Stimulated activated naive CD8-positive, alpha-beta T cell treated with anti-CD3 and anti-CD28 coated beads, Interleukin-15, amount 100 ng/mL, for 72 hours (primary cell): ENCODE data around the gene SIPA1L3.
"Not testable (repeated sequence)": the region's sequence is repeated elsewhere in the genome, so short reads cannot be mapped to it uniquely, and the experiment has no call there.

ENCODE experiments used
- ATAC-seq: fragments of 150-1000 bp; cut with Tn5 transposase; 2 replicates; pipeline ENCODE4 v1.10.0; 2021; ENCODE audit warnings: mild to moderate bottlenecking, moderate library complexity
- DNase-seq, 2 donors: peaks; one replicate each; pipeline ENCODE4 v3.0.0; 2021 to 2022
- H3K27ac Mint-ChIP-seq, 2 donors: one replicate each; pipeline ENCODE4 v1.8.0; 2022; ENCODE audit warnings: mild to moderate bottlenecking in 2 of 2, mixed read lengths in 2 of 2, moderate library complexity in 2 of 2
- H3K27me3 Mint-ChIP-seq: one replicate; pipeline ENCODE4 v1.8.0; 2022; ENCODE audit warnings: mixed read lengths
- H3K4me1 Mint-ChIP-seq: one replicate; pipeline ENCODE4 v1.8.0; 2022; ENCODE audit warnings: mild to moderate bottlenecking, mixed read lengths
- H3K4me3 Mint-ChIP-seq, 2 donors: one replicate each; pipeline ENCODE4 v1.8.0; 2022; ENCODE audit warnings: mild to moderate bottlenecking in 2 of 2, mixed read lengths in 2 of 2, moderate library complexity in 1 of 2
- H3K9me3 Mint-ChIP-seq, 2 donors: one replicate each; pipeline ENCODE4 v1.8.0; 2022; ENCODE audit warnings: mixed read lengths in 2 of 2

Gene SIPA1L3

GRCh38 chr19:37902668-37903067, 4.3 kb upstream of the SIPA1L3 start:
- no peaks in the 10 kb centered on the region for H3K27me3 Mint-ChIP-seq
- no peak overlapping the region for H3K27ac Mint-ChIP-seq
- H3K4me1 Mint-ChIP-seq: peaks cover 13% of the 10 kb centered on the region
- H3K4me3 Mint-ChIP-seq: no peak overlapping the region
- ATAC-seq (peak; percentile 44), DNase-seq (peak; percentile 77 to 78)
- no peaks in the 10 kb centered on the region for H3K9me3 Mint-ChIP-seq

GRCh38 chr19:37903096-37903495, 3.9 kb upstream of the SIPA1L3 start:
- ATAC-seq (no peak), DNase-seq (no peak)
- no peak overlapping the region for H3K4me3 Mint-ChIP-seq
- H3K9me3 Mint-ChIP-seq: no peaks in the 10 kb centered on the region
- no peak overlapping the region for H3K27ac Mint-ChIP-seq
- H3K27me3 Mint-ChIP-seq: no peaks in the 10 kb centered on the region
- peaks cover 18% of the 10 kb centered on the region for H3K4me1 Mint-ChIP-seq

- no peaks in the 10 kb centered on the region for H3K27me3 Mint-ChIP-seq
- DNase-seq (peak; percentile 23 to 48), ATAC-seq (peak; percentile 33)
- H3K9me3 Mint-ChIP-seq: no peaks in the 10 kb centered on the region
- peak within 1 kb of the TSS; percentile 84 to 87 for H3K27ac Mint-ChIP-seq
- peaks cover 36% of the 10 kb centered on the region for H3K4me1 Mint-ChIP-seq
- peak within 1 kb of the TSS; percentile 78 to 95 for H3K4me3 Mint-ChIP-seq
Measured at GRCh38 chr19:37905946-37906868, 801 bp upstream of the SIPA1L3 start, which contains the start of gene WDR87. WDR87 (minus strand) TSS chr19:37906594; CDS start chr19:37898239, 8,355 bp downstream.

GRCh38 chr19:37907735-37908455, 887 bp downstream of the SIPA1L3 start:
- Mint-ChIP-seq H3K4me1 (peaks cover 45% of the 10 kb centered on the region), H3K4me3 (peak overlapping the region; percentile 78 to 95), H3K9me3 (no peaks in the 10 kb centered on the region), H3K27me3 (no peaks in the 10 kb centered on the region), H3K27ac (no peak overlapping the region)
- DNase-seq (no peak), ATAC-seq (no peak)

GRCh38 chr19:37909661-37910199, 2.7 kb downstream of the SIPA1L3 start:
- no peaks in the 10 kb centered on the region for H3K9me3 Mint-ChIP-seq
- no peaks in the 10 kb centered on the region for H3K27me3 Mint-ChIP-seq
- DNase-seq (no peak), ATAC-seq (no peak)
- H3K27ac Mint-ChIP-seq: no peak overlapping the region
- peaks cover 46% of the 10 kb centered on the region for H3K4me1 Mint-ChIP-seq
- H3K4me3 Mint-ChIP-seq: no peak overlapping the region

GRCh38 chr19:37914908-37915307, 7.9 kb downstream of the SIPA1L3 start:
- Mint-ChIP-seq H3K27ac (peak overlapping the region in 1 of 2 donors; percentile 74), H3K4me3 (no peak overlapping the region), H3K27me3 (no peaks in the 10 kb centered on the region), H3K4me1 (peaks cover 23% of the 10 kb centered on the region), H3K9me3 (no peaks in the 10 kb centered on the region)
- ATAC-seq (no peak), DNase-seq (no peak)

GRCh38 chr19:37920591-37921450, 13.8 kb downstream of the SIPA1L3 start:
- no peaks in the 10 kb centered on the region for H3K9me3 Mint-ChIP-seq
- ATAC-seq (no peak), DNase-seq (no peak)
- H3K4me3 Mint-ChIP-seq: peak overlapping the region in 1 of 2 donors; percentile 30
- H3K4me1 Mint-ChIP-seq: peaks cover 21% of the 10 kb centered on the region
- H3K27me3 Mint-ChIP-seq: no peaks in the 10 kb centered on the region
- H3K27ac Mint-ChIP-seq: peak overlapping the region; percentile 55 to 74

- not testable (repeated sequence) for DNase-seq, H3K4me3 Mint-ChIP-seq, ATAC-seq, H3K27ac Mint-ChIP-seq, H3K9me3 Mint-ChIP-seq, H3K27me3 Mint-ChIP-seq
- peaks cover 33% of the 10 kb centered on the region for H3K4me1 Mint-ChIP-seq
Measured at GRCh38 chr19:37924573-37924972, 17.6 kb downstream of the SIPA1L3 start.

GRCh38 chr19:37925212-37925611, 18.2 kb downstream of the SIPA1L3 start:
- DNase-seq (no peak), ATAC-seq (no peak)
- Mint-ChIP-seq H3K4me1 (peaks cover 32% of the 10 kb centered on the region), H3K27ac (no peak overlapping the region), H3K4me3 (no peak overlapping the region), H3K9me3 (no peaks in the 10 kb centered on the region), H3K27me3 (no peaks in the 10 kb centered on the region)

GRCh38 chr19:37926255-37926654, 19.2 kb downstream of the SIPA1L3 start:
- no peak overlapping the region for H3K4me3 Mint-ChIP-seq
- H3K27ac Mint-ChIP-seq: no peak overlapping the region
- no peak for DNase-seq
- H3K9me3 Mint-ChIP-seq: no peaks in the 10 kb centered on the region
- no peak for ATAC-seq
- H3K27me3 Mint-ChIP-seq: no peaks in the 10 kb centered on the region
- peaks cover 21% of the 10 kb centered on the region for H3K4me1 Mint-ChIP-seq

- H3K4me3 Mint-ChIP-seq: no peak overlapping the region
- H3K27ac Mint-ChIP-seq: peak overlapping the region in 1 of 2 donors; percentile 19
- no peaks in the 10 kb centered on the region for H3K27me3 Mint-ChIP-seq
- ATAC-seq (no peak), DNase-seq (no peak)
- H3K4me1 Mint-ChIP-seq: peaks cover 17% of the 10 kb centered on the region
- H3K9me3 Mint-ChIP-seq: no peaks in the 10 kb centered on the region
Measured at GRCh38 chr19:37926711-37927110, 19.7 kb downstream of the SIPA1L3 start.

- Mint-ChIP-seq H3K27me3 (no peaks in the 10 kb centered on the region), H3K9me3 (no peaks in the 10 kb centered on the region), H3K27ac (no peak overlapping the region), H3K4me3 (no peak overlapping the region), H3K4me1 (peaks cover 36% of the 10 kb centered on the region)
- ATAC-seq: no peak
- DNase-seq: no peak
Measured at GRCh38 chr19:37928527-37929286, 21.7 kb downstream of the SIPA1L3 start.

- Mint-ChIP-seq H3K27me3 (no peaks in the 10 kb centered on the region), H3K9me3 (peaks cover 0 to 2% of the 10 kb centered on the region in 2 donors), H3K27ac (no peak overlapping the region), H3K4me1 (peaks cover 37% of the 10 kb centered on the region), H3K4me3 (no peak overlapping the region)
- ATAC-seq (no peak), DNase-seq (no peak)
Measured at GRCh38 chr19:37929355-37929923, 22.4 kb downstream of the SIPA1L3 start.

- no peaks in the 10 kb centered on the region for H3K27me3 Mint-ChIP-seq
- peaks cover 1 to 11% of the 10 kb centered on the region in 2 donors for H3K9me3 Mint-ChIP-seq
- H3K4me1 Mint-ChIP-seq: peaks cover 32% of the 10 kb centered on the region
- H3K4me3 Mint-ChIP-seq: no peak overlapping the region
- no peak overlapping the region for H3K27ac Mint-ChIP-seq
- ATAC-seq (no peak), DNase-seq (no peak)
Measured at GRCh38 chr19:37930416-37930815, 23.4 kb downstream of the SIPA1L3 start.
